Muscle of leg (tissue), 11 donors: ENCODE results near the gene FGFRL1. TPM values are rescaled to one million over a fixed set of nuclear protein-coding genes. Genes with fewer than 3 reads are reported as not detected.
"Not testable (repeated sequence)": the region's sequence is repeated elsewhere in the genome, so short reads cannot be mapped to it uniquely, and the experiment has no call there.

Source experiments
- DNase-seq: peaks from one replicate; pipeline ENCODE4 v3.0.0; 2013
- H3K27ac ChIP-seq: one replicate; pipeline ENCODE4 v1.5.1; 2013; ENCODE audit warnings: mild to moderate bottlenecking, low read length, control low read depth
- H3K27me3 ChIP-seq: one replicate; pipeline ENCODE4 v1.6.1; 2013; ENCODE audit warnings: low read length; ENCODE audit not compliant: control insufficient read depth, insufficient read depth
- H3K36me3 ChIP-seq: one replicate; pipeline ENCODE4 v1.6.1; 2013; ENCODE audit warnings: low read length; ENCODE audit not compliant: control insufficient read depth, insufficient read depth
- H3K4me1 ChIP-seq: one replicate; pipeline ENCODE4 v1.6.1; 2013; ENCODE audit warnings: low read length; ENCODE audit not compliant: control insufficient read depth, insufficient read depth
- H3K4me3 ChIP-seq: one replicate; pipeline ENCODE4 v1.5.1; 2013; ENCODE audit warnings: low read length, control low read depth
- H3K9me3 ChIP-seq: replicated peaks from 2 replicates; pipeline ENCODE4 v1.6.1; 2013; ENCODE audit warnings: low read depth, low read length; ENCODE audit not compliant: control insufficient read depth
- WGBS: methylation state at CpG from one replicate; pipeline ENCODE4 v1.1.5; 2013; ENCODE audit warnings: missing lambda C conversion rate; ENCODE audit not compliant: insufficient coverage; 5-methylcytosine and 5-hydroxymethylcytosine counted together
- polyA plus RNA-seq, 8 donors: library from polyadenylated mRNA; unstranded; fragments of 120-200 nt; gene quantifications; one replicate each; pipeline versions ENCODE4 v1.2.1 to v1.2.3, GENCODE V29; 2013; ENCODE audit warnings: inconsistent platforms in 1 of 8, low replicate concordance in 1 of 8; ENCODE audit not compliant: insufficient read length in 8 of 8, insufficient read depth in 1 of 8
- total RNA-seq: library from RNA; stranded (reverse); fragments of 120-200 nt; gene quantifications from one replicate; pipeline ENCODE4 v1.2.4, GENCODE V29; 2013

The FGFRL1 gene
- total and polyA plus RNA-seq, 9 donors, result 90.4 to 203 (median 170) TPM

GRCh38 chr4:993111-994029, 18.1 kb upstream of the FGFRL1 start, which contains the start of gene SLC26A1:
SLC26A1 (minus strand) TSS chr4:993404; CDS start chr4:991703, 1,701 bp downstream.
- Histone ChIP-seq H3K36me3 (peaks cover 10% of the 10 kb centered on the region), H3K27me3 (peaks cover 27% of the 10 kb centered on the region), H3K9me3 (no peaks in the 10 kb centered on the region), H3K4me3 (no peak within 1 kb of the TSS), H3K4me1 (peaks cover 18% of the 10 kb centered on the region), H3K27ac (no peak within 1 kb of the TSS)
- no peak for DNase-seq
- 72% methylated on average over 26 of the region's 37 CpGs for WGBS

GRCh38 chr4:995311-996026, 16.0 kb upstream of the FGFRL1 start:
- 79% methylated on average over 13 of the region's 23 CpGs for WGBS
- Histone ChIP-seq H3K4me1 (peaks cover 18% of the 10 kb centered on the region), H3K36me3 (peaks cover 5% of the 10 kb centered on the region), H3K27ac (no peak overlapping the region), H3K9me3 (no peaks in the 10 kb centered on the region), H3K4me3 (no peak overlapping the region), H3K27me3 (peaks cover 45% of the 10 kb centered on the region)
- no peak for DNase-seq

GRCh38 chr4:996030-996996, 15.1 kb upstream of the FGFRL1 start:
- Histone ChIP-seq H3K4me3 (no peak overlapping the region), H3K36me3 (peaks cover 1% of the 10 kb centered on the region), H3K27ac (no peak overlapping the region), H3K27me3 (peaks cover 54% of the 10 kb centered on the region), H3K9me3 (no peaks in the 10 kb centered on the region), H3K4me1 (peaks cover 18% of the 10 kb centered on the region)
- WGBS, result 52% methylated on average over 6 of the region's 15 CpGs
- no peak for DNase-seq

- Histone ChIP-seq H3K9me3 (no peaks in the 10 kb centered on the region), H3K4me1 (peaks cover 18% of the 10 kb centered on the region), H3K27ac (no peak overlapping the region), H3K36me3 (no peaks in the 10 kb centered on the region), H3K27me3 (peaks cover 60% of the 10 kb centered on the region), H3K4me3 (no peak overlapping the region)
- DNase-seq, result no peak
- WGBS, result 0% methylated on average over 11 of the region's 25 CpGs
Observed at GRCh38 chr4:996997-997374, 14.4 kb upstream of the FGFRL1 start.

- peak overlapping the region; percentile 15 for H3K4me3 ChIP-seq
- no peak overlapping the region for H3K27ac ChIP-seq
- DNase-seq, result no peak
- peaks cover 15% of the 10 kb centered on the region for H3K4me1 ChIP-seq
- H3K27me3 ChIP-seq, result peaks cover 66% of the 10 kb centered on the region
- H3K36me3 ChIP-seq, result no peaks in the 10 kb centered on the region
- WGBS, result 2% methylated on average over 65 of the region's 68 CpGs
- no peaks in the 10 kb centered on the region for H3K9me3 ChIP-seq
Observed at GRCh38 chr4:997375-998071, 13.9 kb upstream of the FGFRL1 start.

GRCh38 chr4:998096-998691, 13.2 kb upstream of the FGFRL1 start:
- DNase-seq, result no peak
- H3K4me3 ChIP-seq, result no peak overlapping the region
- H3K27me3 ChIP-seq, result peaks cover 69% of the 10 kb centered on the region
- no peaks in the 10 kb centered on the region for H3K36me3 ChIP-seq
- WGBS, result 45% methylated on average over 11 of the region's 12 CpGs
- H3K9me3 ChIP-seq, result no peaks in the 10 kb centered on the region
- no peak overlapping the region for H3K27ac ChIP-seq
- peaks cover 14% of the 10 kb centered on the region for H3K4me1 ChIP-seq

- Histone ChIP-seq H3K4me1 (peaks cover 20% of the 10 kb centered on the region), H3K27me3 (peaks cover 80% of the 10 kb centered on the region)
- not testable (repeated sequence) for DNase-seq, H3K27ac ChIP-seq, H3K9me3 ChIP-seq, H3K36me3 ChIP-seq, H3K4me3 ChIP-seq
- WGBS, result 37% methylated on average over 11 of the region's 21 CpGs
Observed at GRCh38 chr4:999240-999863, 12.1 kb upstream of the FGFRL1 start.

- no peak for DNase-seq
- 52% methylated on average over 13 of the region's 18 CpGs for WGBS
- Histone ChIP-seq H3K4me3 (no peak overlapping the region), H3K27ac (no peak overlapping the region), H3K36me3 (no peaks in the 10 kb centered on the region), H3K27me3 (peaks cover 86% of the 10 kb centered on the region), H3K9me3 (no peaks in the 10 kb centered on the region), H3K4me1 (peaks cover 20% of the 10 kb centered on the region)
Observed at GRCh38 chr4:999882-1000425, 11.5 kb upstream of the FGFRL1 start.
